Esophagus squamous epithelium (tissue), 5 donors: ENCODE results near the gene FAM163B. TPM values are rescaled to one million over a fixed set of nuclear protein-coding genes. Genes with fewer than 3 reads are reported as not detected.

Experiments used
- DNase-seq: peaks from one replicate; lab custom pipeline; 2025; lab: John Stamatoyannopoulos, UW
- H3K27ac ChIP-seq, 4 donors: fragments of 200-600 bp; sonication (generic); one replicate each; pipeline ENCODE4 v1.5.1; 2016 to 2019; ENCODE audit warnings: mild to moderate bottlenecking in 1 of 4
- H3K27me3 ChIP-seq, 4 donors: fragments of 200-600 bp; sonication (generic); 1 replicate in 3 of 4; 2 replicates in 1 of 4; pipeline versions ENCODE4 v1.5.1 to v1.6.0; 2017 to 2021; ENCODE audit warnings: antibody characterized with exemption in 1 of 4
- H3K36me3 ChIP-seq, 3 donors: fragments of 200-600 bp; sonication (generic); one replicate each; pipeline ENCODE4 v1.5.1; 2016 to 2019
- H3K4me1 ChIP-seq, 3 donors: fragments of 200-600 bp; sonication (generic); one replicate each; pipeline ENCODE4 v1.5.1; 2017 to 2019
- H3K4me3 ChIP-seq, 4 donors: fragments of 200-600 bp; sonication (generic); 1 replicate in 3 of 4; 2 replicates in 1 of 4; pipeline ENCODE4 v1.5.1; 2016 to 2019; ENCODE audit warnings: mild to moderate bottlenecking in 2 of 4, moderate library complexity in 1 of 4
- H3K9me3 ChIP-seq, 3 donors: fragments of 200-600 bp; sonication (generic); one replicate each; pipeline ENCODE4 v1.5.1; 2016 to 2019
- POLR2A ChIP-seq, 4 donors: fragments of 450-650 bp; IDR thresholded peaks; one replicate each; pipeline ENCODE4 v1.6.1; 2017; ENCODE audit warnings: antibody characterized with exemption in 4 of 4, mild to moderate bottlenecking in 4 of 4, moderate library complexity in 3 of 4
- WGBS, 2 donors: methylation state at CpG; one replicate each; pipeline ENCODE4 v1.1.5; 2018; 5-methylcytosine and 5-hydroxymethylcytosine counted together
- intact Hi-C: fragments of 100-400 bp; cut with DNase I; formaldehyde crosslinking; loops from one replicate; pipeline ENCODE4 v1.15.0; 2022
- total RNA-seq, 4 donors: library from RNA; depleted of rRNA; stranded (reverse); fragments of >200 nt; gene quantifications; one replicate each; pipeline ENCODE4 v1.1.0, GENCODE V29; 2016
- TF ChIP-seq, protein P1 (sequence below), 6 experiments: fragments of 450-650 bp in 4 of 6; fragments of 200-600 bp in 2 of 6; sonication (generic) in 2 of 6; IDR thresholded peaks; one replicate each; pipeline ENCODE4 v1.5.1; 2016 to 2019; ENCODE audit warnings: antibody characterized with exemption in 6 of 6, mild to moderate bottlenecking in 4 of 6, moderate library complexity in 4 of 6
- donor health status: DM: yes; HTN: yes; CAD: no.

FAM163B gene
- total RNA-seq, 4 donors from 2014 or later, result not detected

DNA sequence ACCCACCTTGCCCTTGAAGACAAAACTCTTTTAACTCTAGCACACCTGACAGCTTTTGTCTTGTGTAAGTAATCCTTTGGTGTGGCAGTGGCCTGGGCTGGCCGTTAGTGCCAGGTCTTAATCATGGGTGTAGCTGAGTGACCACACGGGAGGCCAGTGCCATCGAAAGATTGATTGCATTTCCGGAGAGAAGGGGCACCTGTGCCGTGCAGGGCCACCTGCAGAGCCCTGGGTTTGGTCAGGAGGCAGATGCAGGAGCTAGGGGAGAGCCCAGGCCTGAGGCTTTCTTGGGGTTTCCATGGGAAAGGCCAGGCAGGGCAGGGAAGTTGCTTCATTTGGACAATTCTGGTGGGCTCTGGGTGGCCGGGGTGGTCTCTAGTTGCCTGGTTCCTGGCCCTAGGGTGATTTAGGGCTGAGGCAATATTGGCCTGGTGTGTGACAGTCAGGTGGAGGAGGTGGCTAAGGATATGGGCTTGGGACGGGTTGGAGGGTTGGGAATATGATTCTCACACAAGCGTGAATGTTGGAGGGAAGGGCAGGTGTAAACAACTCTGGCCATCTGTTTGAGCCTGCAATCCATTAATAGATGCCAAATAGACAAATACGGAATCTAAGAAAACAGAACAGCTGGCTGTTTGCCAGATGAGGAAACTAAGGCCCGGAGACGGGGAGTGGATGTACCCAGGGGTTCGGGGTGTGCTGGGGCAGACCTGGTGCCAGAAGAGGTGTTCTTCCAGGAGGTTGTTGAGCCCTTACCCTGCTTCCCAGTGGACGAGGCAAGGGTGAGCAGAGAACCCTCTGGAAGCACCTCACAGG lies 31.6 kb upstream of the FAM163B start:
- TF ChIP-seq POLR2A (IDR thresholded peaks at IDR 0.05), result no peak
- TF ChIP-seq, protein P1, sequence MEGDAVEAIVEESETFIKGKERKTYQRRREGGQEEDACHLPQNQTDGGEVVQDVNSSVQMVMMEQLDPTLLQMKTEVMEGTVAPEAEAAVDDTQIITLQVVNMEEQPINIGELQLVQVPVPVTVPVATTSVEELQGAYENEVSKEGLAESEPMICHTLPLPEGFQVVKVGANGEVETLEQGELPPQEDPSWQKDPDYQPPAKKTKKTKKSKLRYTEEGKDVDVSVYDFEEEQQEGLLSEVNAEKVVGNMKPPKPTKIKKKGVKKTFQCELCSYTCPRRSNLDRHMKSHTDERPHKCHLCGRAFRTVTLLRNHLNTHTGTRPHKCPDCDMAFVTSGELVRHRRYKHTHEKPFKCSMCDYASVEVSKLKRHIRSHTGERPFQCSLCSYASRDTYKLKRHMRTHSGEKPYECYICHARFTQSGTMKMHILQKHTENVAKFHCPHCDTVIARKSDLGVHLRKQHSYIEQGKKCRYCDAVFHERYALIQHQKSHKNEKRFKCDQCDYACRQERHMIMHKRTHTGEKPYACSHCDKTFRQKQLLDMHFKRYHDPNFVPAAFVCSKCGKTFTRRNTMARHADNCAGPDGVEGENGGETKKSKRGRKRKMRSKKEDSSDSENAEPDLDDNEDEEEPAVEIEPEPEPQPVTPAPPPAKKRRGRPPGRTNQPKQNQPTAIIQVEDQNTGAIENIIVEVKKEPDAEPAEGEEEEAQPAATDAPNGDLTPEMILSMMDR (IDR thresholded peaks at IDR 0.05), result no peak
- intact Hi-C loops, result no loop called here
- peaks cover 0 to 57% (median 0%) of the 10 kb centered on the region in 4 donors for H3K27me3 ChIP-seq
- no peaks in the 10 kb centered on the region for H3K4me1 ChIP-seq
- no peaks in the 10 kb centered on the region for H3K9me3 ChIP-seq
- no peak for DNase-seq
- no peaks in the 10 kb centered on the region for H3K36me3 ChIP-seq
- H3K4me3 ChIP-seq, result no peak overlapping the region
- H3K27ac ChIP-seq, result no peak overlapping the region
- WGBS, 2 donors, result 60 to 66% methylated on average over 9 to 12 of the region's 13 CpGs

DNA sequence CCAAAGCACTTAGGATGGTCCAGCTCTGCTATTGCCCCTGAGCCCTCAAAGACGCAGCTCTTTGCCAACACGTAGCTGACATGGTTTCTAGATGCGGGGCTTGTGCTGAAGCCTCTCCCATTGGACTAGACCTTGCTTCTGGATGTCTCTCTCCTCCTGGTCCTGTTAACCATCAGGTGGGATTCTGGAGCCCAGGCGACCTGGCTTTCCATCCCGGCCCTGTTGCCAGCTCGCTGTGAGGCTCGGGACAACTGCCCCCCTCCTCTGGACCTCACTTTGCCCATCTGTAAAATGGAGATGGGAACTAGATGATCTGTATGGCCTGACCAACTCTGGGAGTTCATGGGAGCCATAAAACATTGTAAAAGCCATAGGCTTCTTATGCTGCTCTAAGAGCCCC lies 31.0 kb upstream of the FAM163B start:
- intact Hi-C loops, result no loop called here
- WGBS, 2 donors, result 83% methylated on average over 1 of the region's 7 CpGs; no CpG with 5 or more reads in 1 of the 2 donors

DNA sequence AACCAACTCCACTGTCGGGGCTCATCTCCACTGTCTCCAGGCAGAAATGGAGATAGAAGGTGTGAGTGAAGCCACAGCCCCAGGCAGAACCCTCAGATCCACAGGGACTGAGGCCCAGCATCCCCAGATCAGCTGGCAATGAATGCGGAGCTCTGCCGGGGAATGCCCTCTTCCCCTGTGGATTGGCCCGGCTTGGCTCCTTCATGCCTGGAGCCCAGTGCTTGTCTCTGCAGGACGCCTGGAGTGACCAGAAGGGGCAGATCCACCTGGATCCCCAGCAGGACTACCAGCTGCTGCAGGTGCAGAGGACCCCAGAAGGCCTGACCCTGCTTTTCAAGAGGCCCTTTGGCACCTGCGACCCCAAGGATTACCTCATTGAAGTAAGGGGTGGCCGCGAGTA lies 30.4 kb upstream of the FAM163B start:
- intact Hi-C loops, result no loop called here
- Histone ChIP-seq H3K4me3 (no peak overlapping the region), H3K27ac (no peak overlapping the region), H3K4me1 (no peaks in the 10 kb centered on the region), H3K36me3 (no peaks in the 10 kb centered on the region), H3K27me3 (peaks cover 0 to 68% (median 0%) of the 10 kb centered on the region in 4 donors), H3K9me3 (no peaks in the 10 kb centered on the region)
- no peak for DNase-seq
- no CpG with 5 or more reads among the region's 8 CpGs for WGBS, 2 donors
- TF ChIP-seq, protein P1 (IDR thresholded peaks at IDR 0.05), result no peak
- TF ChIP-seq POLR2A (IDR thresholded peaks at IDR 0.05), result no peak

More for the DNA sequence above, 31.0 kb upstream of the FAM163B start:
- Histone ChIP-seq H3K4me3 (no peak overlapping the region), H3K9me3 (no peaks in the 10 kb centered on the region), H3K27ac (no peak overlapping the region), H3K27me3 (peaks cover 0 to 63% (median 0%) of the 10 kb centered on the region in 4 donors), H3K36me3 (no peaks in the 10 kb centered on the region), H3K4me1 (no peaks in the 10 kb centered on the region)
- TF ChIP-seq, protein P1 (IDR thresholded peaks at IDR 0.05), result no peak
- TF ChIP-seq POLR2A (IDR thresholded peaks at IDR 0.05), result no peak
- no peak for DNase-seq

DNA sequence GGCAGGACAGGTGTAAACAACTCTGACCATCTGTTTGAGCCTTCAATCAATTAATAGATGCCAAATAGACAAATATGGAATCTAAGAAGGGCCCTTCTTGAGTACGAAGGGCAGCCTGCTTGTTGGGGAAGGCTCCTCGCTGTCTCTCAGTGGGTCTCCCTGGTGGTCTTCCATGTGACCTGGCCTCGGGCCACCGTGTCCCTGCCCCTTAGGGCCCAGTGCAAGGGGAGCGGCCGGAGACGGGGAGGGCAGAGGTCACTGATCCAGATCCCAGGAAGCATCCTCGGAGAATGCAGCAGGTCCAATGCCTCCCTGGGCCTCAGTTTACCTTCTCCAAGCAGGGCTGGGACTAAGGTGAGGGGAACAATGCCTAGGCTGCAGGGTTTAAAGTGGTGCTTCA lies 29.5 kb upstream of the FAM163B start:
- Histone ChIP-seq H3K4me3 (no peak overlapping the region), H3K4me1 (no peaks in the 10 kb centered on the region), H3K27ac (no peak overlapping the region), H3K27me3 (peaks cover 0 to 76% (median 0%) of the 10 kb centered on the region in 4 donors), H3K36me3 (no peaks in the 10 kb centered on the region), H3K9me3 (no peaks in the 10 kb centered on the region)
- TF ChIP-seq, protein P1 (IDR thresholded peaks at IDR 0.05), result no peak
- no peak for TF ChIP-seq POLR2A (IDR thresholded peaks at IDR 0.05)
- DNase-seq, result no peak
- 78 to 93% methylated on average over 2 to 4 of the region's 8 CpGs for WGBS, 2 donors
- intact Hi-C loops, result no loop called here

DNA sequence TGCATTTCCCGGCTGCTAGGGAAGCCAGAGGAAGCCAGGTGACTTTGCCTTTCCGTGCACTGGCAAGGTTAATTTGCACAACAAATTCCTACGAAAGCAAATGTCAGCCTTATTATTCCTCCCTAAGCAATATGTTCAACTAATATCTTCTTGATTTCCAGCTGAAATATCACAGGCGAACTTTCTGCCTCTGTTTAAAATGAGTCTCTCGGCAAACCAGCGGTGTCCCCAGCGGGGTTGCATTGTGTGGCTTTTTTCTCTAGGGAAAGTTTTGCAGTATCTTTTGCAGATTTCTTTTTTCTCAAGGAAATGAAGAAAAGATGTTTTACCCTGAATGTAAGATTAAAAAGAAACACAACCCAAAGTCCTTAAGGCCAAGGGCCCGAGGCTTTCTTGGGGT lies 28.9 kb upstream of the FAM163B start:
- Histone ChIP-seq H3K27me3 (peaks cover 0 to 76% (median 0%) of the 10 kb centered on the region in 4 donors), H3K4me3 (no peak overlapping the region), H3K27ac (no peak overlapping the region), H3K9me3 (no peaks in the 10 kb centered on the region), H3K4me1 (no peaks in the 10 kb centered on the region), H3K36me3 (no peaks in the 10 kb centered on the region)
- no peak for TF ChIP-seq POLR2A (IDR thresholded peaks at IDR 0.05)
- TF ChIP-seq, protein P1 (IDR thresholded peaks at IDR 0.05), result no peak
- no peak for DNase-seq
- WGBS, 2 donors, result 50 to 69% methylated on average over 8 of the region's 8 CpGs
- intact Hi-C loops, result no loop called here
